Inferior parietal cortex (tissue), 1 donor: Measurements from ENCODE around the gene ALPG.
"Not testable (repeated sequence)": the region's sequence is repeated elsewhere in the genome, so short reads cannot be mapped to it uniquely, and the experiment has no call there.

Experiments used
- DNase-seq: peaks from one replicate; pipeline ENCODE4 v3.0.0-alpha.2; 2016; ENCODE audit errors: extremely low spot score

Gene ALPG

GRCh38 chr2:232377319-232377718 lies 29.3 kb upstream of the ALPG start:
- no peak for DNase-seq

GRCh38 chr2:232377841-232378734 lies 28.6 kb upstream of the ALPG start:
- no peak for DNase-seq

DNA sequence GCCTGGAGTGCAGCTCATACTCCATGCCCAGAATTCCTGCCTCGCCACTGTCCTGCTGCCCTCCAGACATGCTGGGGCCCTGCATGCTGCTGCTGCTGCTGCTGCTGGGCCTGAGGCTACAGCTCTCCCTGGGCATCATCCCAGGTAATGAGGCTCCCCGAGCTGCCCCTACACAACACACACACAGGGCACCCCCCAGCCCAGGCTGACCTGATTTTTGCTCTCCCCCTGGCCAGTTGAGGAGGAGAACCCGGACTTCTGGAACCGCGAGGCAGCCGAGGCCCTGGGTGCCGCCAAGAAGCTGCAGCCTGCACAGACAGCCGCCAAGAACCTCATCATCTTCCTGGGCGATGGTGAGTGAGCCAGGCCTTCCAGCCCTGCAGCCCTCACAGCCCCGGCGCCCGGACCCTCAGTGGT lies 27.9 kb upstream of the ALPG start, which contains the start of gene ALPP:
TSS of gene ALPP (plus strand) at position 17 of the 417 bp plus-strand sequence. CDS start at position 69, 52 bp downstream.
- not testable (repeated sequence) for DNase-seq

DNA sequence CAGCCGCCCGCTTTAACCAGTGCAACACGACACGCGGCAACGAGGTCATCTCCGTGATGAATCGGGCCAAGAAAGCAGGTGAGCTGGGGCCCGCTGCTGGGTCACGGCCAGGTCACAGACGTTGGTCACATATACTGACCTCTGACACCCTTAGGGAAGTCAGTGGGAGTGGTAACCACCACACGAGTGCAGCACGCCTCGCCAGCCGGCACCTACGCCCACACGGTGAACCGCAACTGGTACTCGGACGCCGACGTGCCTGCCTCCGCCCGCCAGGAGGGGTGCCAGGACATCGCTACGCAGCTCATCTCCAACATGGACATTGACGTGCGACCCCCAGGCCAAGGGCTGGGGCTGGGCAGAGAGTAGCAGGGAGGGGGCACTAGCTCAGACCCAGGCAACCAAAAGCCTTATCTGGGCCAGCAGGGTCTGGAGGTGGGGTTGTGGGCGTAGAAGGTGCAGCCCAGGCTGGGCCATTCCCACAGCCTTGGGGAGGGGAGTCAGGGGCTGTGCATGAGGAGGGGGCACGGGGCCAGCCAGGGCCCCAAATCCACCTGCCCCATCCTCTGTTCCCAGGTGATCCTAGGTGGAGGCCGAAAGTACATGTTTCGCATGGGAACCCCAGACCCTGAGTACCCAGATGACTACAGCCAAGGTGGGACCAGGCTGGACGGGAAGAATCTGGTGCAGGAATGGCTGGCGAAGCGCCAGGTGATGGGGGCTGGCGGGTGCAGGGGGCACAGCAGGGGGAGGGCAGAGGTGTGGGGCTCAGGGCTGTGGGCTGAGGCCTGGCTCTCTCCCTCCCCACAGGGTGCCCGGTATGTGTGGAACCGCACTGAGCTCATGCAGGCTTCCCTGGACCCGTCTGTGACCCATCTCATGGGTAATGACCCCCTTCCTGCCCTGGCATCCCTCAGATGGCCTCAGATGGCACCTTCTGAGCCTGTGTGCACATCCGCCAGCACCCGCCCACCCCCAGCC lies 26.7 kb upstream of the ALPG start:
- DNase-seq: not testable (repeated sequence)

DNA sequence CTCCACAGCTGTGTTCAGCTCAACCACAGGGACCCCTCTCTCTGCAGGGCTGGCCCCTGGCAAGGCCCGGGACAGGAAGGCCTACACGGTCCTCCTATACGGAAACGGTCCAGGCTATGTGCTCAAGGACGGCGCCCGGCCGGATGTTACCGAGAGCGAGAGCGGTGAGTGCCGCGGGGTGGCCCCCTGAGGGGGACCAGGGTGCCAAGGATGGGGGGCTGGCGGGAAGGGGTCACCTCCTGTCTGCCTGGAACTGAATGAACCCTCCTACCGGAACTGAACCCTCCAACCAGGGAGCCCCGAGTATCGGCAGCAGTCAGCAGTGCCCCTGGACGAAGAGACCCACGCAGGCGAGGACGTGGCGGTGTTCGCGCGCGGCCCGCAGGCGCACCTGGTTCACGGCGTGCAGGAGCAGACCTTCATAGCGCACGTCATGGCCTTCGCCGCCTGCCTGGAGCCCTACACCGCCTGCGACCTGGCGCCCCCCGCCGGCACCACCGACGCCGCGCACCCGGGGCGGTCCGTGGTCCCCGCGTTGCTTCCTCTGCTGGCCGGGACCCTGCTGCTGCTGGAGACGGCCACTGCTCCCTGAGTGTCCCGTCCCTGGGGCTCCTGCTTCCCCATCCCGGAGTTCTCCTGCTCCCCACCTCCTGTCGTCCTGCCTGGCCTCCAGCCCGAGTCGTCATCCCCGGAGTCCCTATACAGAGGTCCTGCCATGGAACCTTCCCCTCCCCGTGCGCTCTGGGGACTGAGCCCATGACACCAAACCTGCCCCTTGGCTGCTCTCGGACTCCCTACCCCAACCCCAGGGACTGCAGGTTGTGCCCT lies 25.2 kb upstream of the ALPG start:
- not testable (repeated sequence) for DNase-seq

DNA sequence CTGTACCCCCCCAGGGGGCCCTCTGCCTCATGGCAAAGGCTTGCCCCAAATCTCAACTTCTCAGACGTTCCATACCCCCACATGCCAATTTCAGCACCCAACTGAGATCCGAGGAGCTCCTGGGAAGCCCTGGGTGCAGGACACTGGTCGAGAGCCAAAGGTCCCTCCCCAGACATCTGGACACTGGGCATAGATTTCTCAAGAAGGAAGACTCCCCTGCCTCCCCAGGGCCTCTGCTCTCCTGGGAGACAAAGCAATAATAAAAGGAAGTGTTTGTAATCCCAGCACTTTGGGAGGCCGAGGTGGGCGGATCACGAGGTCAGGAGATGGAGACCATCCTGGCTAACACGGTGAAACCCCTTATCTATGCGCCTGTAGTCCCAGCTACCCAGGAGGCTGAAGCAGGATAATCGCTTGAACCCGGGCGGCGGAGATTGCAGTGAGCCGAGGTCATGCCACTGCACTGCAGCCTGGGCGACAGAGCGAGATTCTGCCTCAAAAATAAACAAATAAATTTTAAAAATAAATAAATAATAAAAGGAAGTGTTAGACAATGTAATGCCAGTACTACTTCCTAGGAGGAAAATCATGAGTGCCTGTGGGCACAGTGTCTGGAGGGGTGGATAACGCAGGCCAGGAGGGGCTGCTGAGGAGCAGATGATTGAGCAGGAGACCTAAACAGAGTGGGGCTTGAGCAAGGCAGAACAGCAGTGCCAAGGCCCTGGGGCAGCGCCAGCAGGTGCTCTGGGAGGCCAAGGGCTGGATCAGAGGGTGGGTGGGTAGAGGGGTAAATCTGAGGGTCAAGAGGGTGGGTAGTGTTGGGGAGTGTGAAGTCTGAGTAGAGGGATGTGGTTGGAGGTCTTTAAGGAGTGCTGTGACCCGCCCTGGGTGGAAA lies 24.1 kb upstream of the ALPG start:
- DNase-seq: no peak

DNA sequence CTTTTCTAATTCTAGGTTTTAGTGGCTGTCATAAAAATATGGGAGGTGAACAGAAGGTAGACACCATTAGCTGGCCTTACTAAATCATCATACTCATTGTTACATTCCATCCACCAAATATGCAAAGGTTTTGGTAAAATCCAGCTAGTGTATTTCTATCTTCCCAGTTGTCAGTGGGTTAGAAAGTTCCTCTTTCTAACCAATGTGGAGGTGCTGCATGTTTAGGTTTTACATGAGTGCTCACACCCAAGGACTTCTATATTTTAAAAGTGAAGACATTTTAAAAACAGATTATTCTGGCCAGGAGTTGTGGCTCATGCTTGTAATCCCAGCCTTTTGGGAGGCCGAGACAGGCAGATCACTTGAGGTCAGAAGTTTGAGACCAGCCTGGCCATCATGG lies 22.2 kb upstream of the ALPG start:
- DNase-seq: no peak

GRCh38 chr2:232385058-232385457 lies 21.6 kb upstream of the ALPG start:
- DNase-seq: not testable (repeated sequence)

GRCh38 chr2:232385660-232386489 lies 20.8 kb upstream of the ALPG start:
- no peak for DNase-seq

DNA sequence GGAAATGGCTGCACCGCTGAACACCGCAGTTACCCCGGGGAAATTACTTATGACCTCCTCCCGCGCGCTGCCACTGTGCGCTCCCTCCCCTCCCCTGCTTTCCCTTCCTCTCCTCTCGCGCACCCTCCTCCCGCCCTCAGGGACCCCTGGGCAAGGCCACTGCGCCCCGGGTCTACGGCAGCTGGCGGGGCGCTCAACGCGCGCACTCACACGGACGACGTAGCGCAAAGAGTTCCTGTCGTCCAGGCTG lies 20.2 kb upstream of the ALPG start:
- DNase-seq: no peak

DNA sequence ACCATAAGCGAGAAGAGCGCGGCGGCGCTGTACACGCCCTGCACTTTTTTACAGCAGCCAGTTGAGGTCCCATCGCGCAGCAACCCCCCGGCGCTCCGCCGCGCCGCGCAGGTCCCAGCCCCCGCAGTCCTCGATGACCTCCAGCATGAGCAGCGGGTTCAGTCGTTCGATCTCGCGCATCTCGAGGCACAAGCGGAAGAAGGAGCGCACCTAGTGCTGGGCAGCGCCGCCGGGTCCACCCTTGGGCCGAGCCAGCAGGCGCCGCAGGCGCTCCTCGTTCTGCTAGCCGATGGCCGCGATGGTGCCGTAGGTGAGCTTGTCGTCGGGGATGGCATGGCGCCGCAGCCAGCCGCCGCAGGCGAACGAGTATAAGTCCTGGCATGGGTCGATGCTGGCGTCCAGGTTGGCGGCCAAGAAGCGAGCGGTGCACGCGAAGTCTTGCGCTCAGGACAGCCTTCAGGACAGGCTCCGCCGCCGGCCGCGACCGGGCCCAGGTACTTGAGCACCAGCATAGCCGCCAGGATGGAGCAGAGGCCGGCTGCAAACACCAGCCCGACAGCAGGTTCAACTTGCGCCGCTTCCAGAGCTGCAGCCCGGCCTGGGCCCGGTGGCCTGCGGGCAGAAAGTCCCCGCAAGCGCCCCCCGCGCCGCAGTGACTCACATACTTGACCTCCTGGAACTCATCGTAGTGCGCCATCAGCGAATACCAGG lies 19.7 kb upstream of the ALPG start:
- no peak for DNase-seq

DNA sequence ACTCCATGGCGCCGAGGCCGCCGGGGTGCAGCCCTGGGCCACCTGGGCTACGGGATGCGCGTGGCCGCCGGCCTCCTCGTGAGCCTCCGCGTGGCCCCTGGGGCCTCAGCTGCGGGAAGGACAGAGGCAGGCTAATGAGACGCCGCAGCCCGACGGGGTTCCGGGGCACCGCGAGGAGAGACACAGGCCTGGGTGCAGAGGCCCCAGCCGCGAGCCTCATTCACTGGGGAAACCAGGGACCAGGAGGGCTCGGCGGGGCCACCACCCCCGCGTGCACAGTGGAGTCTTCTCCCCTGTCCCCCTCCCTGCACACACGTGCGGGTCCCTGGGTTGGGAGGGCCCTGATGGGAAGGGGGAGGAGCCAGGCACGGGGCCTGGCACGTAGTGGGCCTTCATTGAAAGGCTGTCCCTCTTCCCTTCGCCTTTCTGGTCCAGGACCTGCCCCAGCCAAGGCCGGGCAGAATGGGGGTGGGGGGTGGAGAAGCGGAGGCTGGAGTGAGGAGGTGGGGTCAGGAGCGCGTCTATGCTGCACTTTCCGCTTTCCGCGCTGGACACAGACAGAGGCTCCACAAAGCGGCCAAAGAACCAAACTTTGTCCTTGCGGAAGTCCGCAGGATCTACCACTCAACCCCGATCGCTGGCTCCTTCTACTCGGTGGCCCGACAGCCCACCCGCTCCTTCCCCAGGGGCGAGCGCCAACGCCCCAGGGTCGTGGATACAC lies 19.0 kb upstream of the ALPG start:
- no peak for DNase-seq

DNA sequence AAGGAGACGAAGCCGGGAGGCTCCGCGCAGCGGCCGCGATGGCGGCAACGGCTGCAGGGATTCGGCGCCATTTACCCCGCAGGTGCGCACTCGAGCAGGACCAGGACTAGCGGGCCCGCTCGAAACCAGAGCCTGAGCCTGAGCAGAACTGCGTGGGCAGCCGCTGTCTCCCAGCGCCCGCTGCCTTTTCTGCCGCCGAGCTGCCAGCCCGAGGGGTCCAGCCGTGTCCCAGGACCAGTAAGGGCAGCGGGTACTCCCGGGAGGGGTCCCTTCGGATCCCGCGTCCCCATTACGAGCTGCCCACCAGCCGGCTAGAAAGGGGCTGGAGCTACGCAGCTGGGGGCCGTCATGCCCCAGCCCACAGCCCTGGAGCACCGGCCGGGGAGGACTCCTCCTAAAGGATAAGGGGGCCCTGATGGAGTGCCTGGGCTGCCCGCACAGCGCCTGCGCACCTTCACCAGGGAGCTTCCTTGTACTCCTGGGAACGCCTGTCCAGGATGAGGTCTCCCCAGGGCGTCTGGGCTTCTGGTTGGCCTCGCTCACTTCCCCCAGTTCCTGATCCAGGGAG lies 18.2 kb upstream of the ALPG start:
- no peak for DNase-seq

- DNase-seq: no peak
Observed at GRCh38 chr2:232389327-232389726, 17.3 kb upstream of the ALPG start.

GRCh38 chr2:232390661-232391060 lies 16.0 kb upstream of the ALPG start:
- DNase-seq: no peak

DNA sequence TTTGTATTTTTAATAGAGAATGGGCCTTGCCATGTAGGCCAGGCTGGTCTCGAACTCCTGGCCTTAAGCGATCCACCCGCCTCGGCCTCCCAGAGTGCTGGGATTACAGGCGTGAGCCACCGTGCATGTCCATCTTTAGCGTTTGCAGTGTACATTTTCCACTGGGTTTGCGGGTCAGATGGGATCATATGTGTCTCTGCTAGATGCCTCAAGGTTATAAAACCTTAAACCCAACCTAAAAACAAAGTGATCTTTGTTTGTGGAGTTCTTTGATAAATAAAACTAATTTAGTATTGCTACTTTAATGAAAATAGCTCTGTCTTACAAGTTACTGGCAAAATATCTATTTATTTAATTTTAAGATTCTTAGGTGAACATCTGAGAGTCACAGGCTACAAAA lies 13.1 kb upstream of the ALPG start:
- DNase-seq: no peak

GRCh38 chr2:232394431-232394830 lies 12.2 kb upstream of the ALPG start:
- DNase-seq: not testable (repeated sequence)

DNA sequence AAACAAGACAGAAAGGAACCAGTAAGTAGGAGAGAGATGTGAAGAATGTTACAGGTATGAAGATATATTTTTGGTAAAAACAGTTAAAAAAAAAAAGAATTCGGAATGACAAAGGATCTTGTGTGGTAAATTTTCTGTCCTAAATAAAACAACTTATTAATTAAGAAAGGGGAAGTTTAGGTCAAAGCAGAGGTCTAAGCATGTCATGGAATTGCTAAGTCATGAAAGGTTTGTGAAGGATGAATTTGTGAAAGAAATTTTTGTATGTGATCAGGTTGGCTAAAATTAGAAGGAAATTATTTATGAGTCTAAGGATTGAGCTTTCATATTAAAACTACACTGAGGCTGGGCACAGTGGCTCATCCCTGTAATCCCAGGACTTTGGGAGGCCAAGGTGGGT lies 11.1 kb upstream of the ALPG start:
- DNase-seq: no peak
